Endothelial cell of umbilical vein (primary cell): ENCODE data around the gene RPL34. TPM values are rescaled to one million over a fixed set of nuclear protein-coding genes. Genes with fewer than 3 reads are reported as not detected.

Experiments
- BruUV-seq: library from RNA; stranded (reverse); fragments of 400-500 nt; replicated peaks from 2 replicates; lab custom pipeline; 2021; lab: Mats Ljungman, UMichigan
- CTCF ChIA-PET: fragments of 300-600, 350-600 bp; sonication (Branson Sonifier 250); formaldehyde crosslinking; loops from one replicate; lab custom pipeline; 2021; ENCODE audit warnings: antibody characterized with exemption, inconsistent platforms; lab: Charles Lee
- POLR2A ChIA-PET: fragments of 300-600, 350-600 bp; sonication (Branson Sonifier 250); formaldehyde crosslinking; loops from one replicate; lab custom pipeline; 2021; ENCODE audit warnings: antibody characterized with exemption, inconsistent platforms; lab: Charles Lee
- DNase-seq: peaks from one replicate; pipeline ENCODE4 v3.0.0-alpha.2; 2011; ENCODE audit warnings: low read depth, low spot score
- FAIRE-seq: peaks from 2 replicates; lab custom pipeline; 2011; peaks lifted over from hg19 to GRCh38; lab: Jason Lieb, UNC
- H2AFZ ChIP-seq: 2 replicates; pipeline ENCODE4 v1.6.0; 2012; ENCODE audit warnings: low read depth, low read length, control low read depth, inconsistent platforms
- H3K27ac ChIP-seq: 2 replicates; pipeline ENCODE4 v1.5.1; 2011; ENCODE audit warnings: low read depth, mild to moderate bottlenecking, control low read depth, low read length, moderate library complexity; ENCODE audit not compliant: insufficient read depth
- H3K27me3 ChIP-seq, 2 experiments: 2 replicates each; pipeline versions ENCODE4 v1.6.0 to v1.6.1; 2011; ENCODE audit warnings: low read length in 2 of 2, mixed read lengths in 1 of 2; ENCODE audit not compliant: control insufficient read depth in 2 of 2, insufficient read depth in 2 of 2
- H3K36me3 ChIP-seq, 2 experiments: 2 replicates in 1 of 2; 3 replicates in 1 of 2; pipeline ENCODE4 v1.5.1; 2011; ENCODE audit warnings: low read length in 2 of 2, mild to moderate bottlenecking in 1 of 2, moderate library complexity in 1 of 2; ENCODE audit not compliant: control insufficient read depth in 2 of 2, insufficient read depth in 2 of 2; ENCODE audit errors: extremely low read depth in 1 of 2
- H3K4me1 ChIP-seq: 3 replicates; pipeline ENCODE4 v1.5.1; 2011; ENCODE audit warnings: mild to moderate bottlenecking, low read length; ENCODE audit not compliant: control insufficient read depth, insufficient read depth; ENCODE audit errors: extremely low read depth
- H3K4me2 ChIP-seq: 2 replicates; pipeline ENCODE4 v1.6.1; 2011; ENCODE audit warnings: low read length, control low read depth, mixed read lengths; ENCODE audit not compliant: insufficient read depth
- H3K4me3 ChIP-seq, 3 experiments: fragments of 200-600 bp in 1 of 3; sonication (generic), shearing (Covaris generic) in 1 of 3; replicated peaks in 1 of 3; 2 replicates each; pipeline ENCODE4 v1.5.1; 2011 to 2016; ENCODE audit warnings: control low read depth in 3 of 3, low read length in 3 of 3, mild to moderate bottlenecking in 2 of 3, inconsistent platforms in 1 of 3, low read depth in 1 of 3, moderate library complexity in 1 of 3; ENCODE audit not compliant: insufficient read depth in 1 of 3
- H3K79me2 ChIP-seq: 2 replicates; pipeline ENCODE4 v1.6.0; 2012; ENCODE audit warnings: low read length, inconsistent platforms; ENCODE audit not compliant: control insufficient read depth, insufficient read depth
- H3K9ac ChIP-seq: replicated peaks from 2 replicates; pipeline ENCODE3; 2011; ENCODE audit warnings: low read length, control low read depth; ENCODE audit not compliant: insufficient read depth; ENCODE audit errors: extremely low read depth
- H3K9me1 ChIP-seq: replicated peaks from 3 replicates; pipeline ENCODE4 v1.6.0; 2011; ENCODE audit warnings: mild to moderate bottlenecking, low read length; ENCODE audit not compliant: control insufficient read depth, insufficient read depth; ENCODE audit errors: extremely low read depth
- H3K9me3 ChIP-seq: replicated peaks from 2 replicates; pipeline ENCODE4 v1.5.1; 2012; ENCODE audit warnings: low read length, inconsistent platforms; ENCODE audit not compliant: control insufficient read depth, insufficient read depth
- H4K20me1 ChIP-seq: replicated peaks from 2 replicates; pipeline ENCODE3; 2011; ENCODE audit warnings: mild to moderate bottlenecking, low read length; ENCODE audit not compliant: control insufficient read depth, insufficient read depth; ENCODE audit errors: extremely low read depth
- EZH2 ChIP-seq: IDR thresholded peaks from 2 replicates; pipeline ENCODE4 v1.6.1; 2012; ENCODE audit warnings: borderline replicate concordance, low read depth, mild to moderate bottlenecking, moderate library complexity, low read length, inconsistent platforms; ENCODE audit not compliant: severe bottlenecking
- JUN ChIP-seq: IDR thresholded peaks from 2 replicates; pipeline ENCODE4 v1.6.1; 2011; ENCODE audit warnings: borderline replicate concordance, low read depth; ENCODE audit not compliant: insufficient read length, insufficient read depth
- POLR2A ChIP-seq: IDR thresholded peaks from 2 replicates; pipeline ENCODE4 v1.6.1; 2012; ENCODE audit warnings: low read depth, mild to moderate bottlenecking, control low read depth, low read length
- dilution Hi-C: fragments of 300-500 bp; cut with MboI; formaldehyde crosslinking; loops from one replicate; pipeline ENCODE4 v1.15.0; 2019; ENCODE audit warnings: low sequenced_read_pairs; ENCODE audit not compliant: extremely low pct_ligation_motif_present
- intact Hi-C: fragments of 100-400 bp; cut with micrococcal nuclease; formaldehyde crosslinking; loops from one replicate; pipeline ENCODE4 v1.10.0; 2022
- polyA plus RNA-seq, 4 experiments: library from polyadenylated mRNA; depleted of rRNA in 3 of 4; stranded (reverse) in 3 of 4; unstranded in 1 of 4; fragments of >200 nt; gene quantifications; 2 replicates each; pipeline versions ENCODE4 v1.2.1 to v1.2.3, GENCODE V29; 2011 to 2012; ENCODE audit warnings: missing spikeins in 1 of 4
- total RNA-seq: library from RNA; stranded (reverse); gene quantifications from 2 replicates; pipeline ENCODE4 v1.2.3, GENCODE V29; 2021
- TF ChIP-seq, protein P1 (sequence below), 2 donors: IDR thresholded peaks; 1 replicate in 1 of 2; 2 replicates in 1 of 2; pipeline ENCODE4 v1.5.1; 2011; ENCODE audit warnings: low read length in 2 of 2, mild to moderate bottlenecking in 2 of 2, moderate library complexity in 2 of 2, control low read depth in 1 of 2, inconsistent platforms in 1 of 2, low read depth in 1 of 2; ENCODE audit not compliant: insufficient read depth in 1 of 2; ENCODE audit errors: extremely low read depth in 1 of 2

RPL34 gene
- total and polyA plus RNA-seq, 2 donors (not counting 3 experiments of a cell fraction or from before 2014, with no cell fraction given): 1,114 to 2,397 TPM

GRCh38 chr4:108651014-108651791 lies 30.8 kb downstream of the RPL34 start:
- Histone ChIP-seq H3K27ac (peak overlapping the region; percentile 88), H3K9me1 (no peaks in the 10 kb centered on the region), H3K36me3 (no peaks in the 10 kb centered on the region), H3K79me2 (peaks cover 55% of the 10 kb centered on the region), H3K4me1 (peaks cover 13% of the 10 kb centered on the region), H2AFZ (peak overlapping the region; percentile 61), H3K4me3 (peak overlapping the region; percentile 95 to 99 (median 96)), H3K4me2 (peak overlapping the region; percentile 92), H3K27me3 (no peaks in the 10 kb centered on the region), H3K9me3 (no peaks in the 10 kb centered on the region), H3K9ac (peak overlapping the region; percentile 100), H4K20me1 (no peaks in the 10 kb centered on the region)
- FAIRE-seq (peak; percentile 69), DNase-seq (peak; percentile 66)
- CTCF ChIA-PET: interaction anchor here (1.0 to 2.5 kb wide), 2 partner anchors 20 to 31 kb away, joined by 3 to 9 read pairs; partner anchors contain the start of gene RPL34
- intact Hi-C loops: loop anchor here (5.0 kb wide), 1 partner anchor 1881 kb away; no protein-coding TSS in a partner anchor
- POLR2A ChIA-PET: interaction anchor here (1.6 to 1.9 kb wide), 2 partner anchors 27 to 31 kb away, joined by 6 to 11 read pairs; partner anchors contain the start of gene RPL34
- BruUV-seq: no TSS peak
- no peak for TF ChIP-seq EZH2
- TF ChIP-seq, protein P1, sequence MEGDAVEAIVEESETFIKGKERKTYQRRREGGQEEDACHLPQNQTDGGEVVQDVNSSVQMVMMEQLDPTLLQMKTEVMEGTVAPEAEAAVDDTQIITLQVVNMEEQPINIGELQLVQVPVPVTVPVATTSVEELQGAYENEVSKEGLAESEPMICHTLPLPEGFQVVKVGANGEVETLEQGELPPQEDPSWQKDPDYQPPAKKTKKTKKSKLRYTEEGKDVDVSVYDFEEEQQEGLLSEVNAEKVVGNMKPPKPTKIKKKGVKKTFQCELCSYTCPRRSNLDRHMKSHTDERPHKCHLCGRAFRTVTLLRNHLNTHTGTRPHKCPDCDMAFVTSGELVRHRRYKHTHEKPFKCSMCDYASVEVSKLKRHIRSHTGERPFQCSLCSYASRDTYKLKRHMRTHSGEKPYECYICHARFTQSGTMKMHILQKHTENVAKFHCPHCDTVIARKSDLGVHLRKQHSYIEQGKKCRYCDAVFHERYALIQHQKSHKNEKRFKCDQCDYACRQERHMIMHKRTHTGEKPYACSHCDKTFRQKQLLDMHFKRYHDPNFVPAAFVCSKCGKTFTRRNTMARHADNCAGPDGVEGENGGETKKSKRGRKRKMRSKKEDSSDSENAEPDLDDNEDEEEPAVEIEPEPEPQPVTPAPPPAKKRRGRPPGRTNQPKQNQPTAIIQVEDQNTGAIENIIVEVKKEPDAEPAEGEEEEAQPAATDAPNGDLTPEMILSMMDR (IDR thresholded peaks at IDR 0.05; ENCODE audit: extremely low read depth in 1 of 2, insufficient read depth in 1 of 2, low read depth in 1 of 2, low read length in 2 of 2): no peak
- dilution Hi-C loops: no loop called here

DNA sequence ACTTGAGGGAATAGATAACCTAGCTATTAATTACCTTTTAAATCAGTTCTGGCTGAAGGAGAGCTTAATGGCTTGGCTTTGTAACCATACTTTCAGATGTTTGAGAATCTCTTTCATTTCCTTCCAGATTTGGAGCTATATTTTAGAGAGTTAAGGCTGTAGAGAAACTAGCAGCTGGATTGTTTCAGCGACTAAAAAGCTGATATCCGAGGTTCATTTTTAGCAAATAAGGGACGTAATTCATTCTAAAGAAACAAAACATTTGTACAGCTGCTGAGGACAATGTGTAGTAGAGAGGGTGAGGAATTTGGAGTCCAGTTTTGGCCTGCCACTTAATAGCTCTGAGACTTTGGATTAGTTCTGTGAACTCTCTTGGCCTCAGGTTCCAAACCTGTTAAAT lies 42.3 kb downstream of the RPL34 start:
- no peak for FAIRE-seq
- POLR2A ChIA-PET: no interaction called here
- H4K20me1 ChIP-seq: peaks cover 7% of the 10 kb centered on the region

More for the DNA sequence above, 42.3 kb downstream of the RPL34 start:
- peaks cover 19 to 20% of the 10 kb centered on the region in 2 experiments for H3K36me3 ChIP-seq
- DNase-seq: no peak
- no TSS peak for BruUV-seq
- no peaks in the 10 kb centered on the region for H3K4me1 ChIP-seq
- H3K9ac ChIP-seq: no peak overlapping the region
- peaks cover 28% of the 10 kb centered on the region for H3K79me2 ChIP-seq
- CTCF ChIA-PET: no interaction called here
- H3K9me1 ChIP-seq: peaks cover 3% of the 10 kb centered on the region
- TF ChIP-seq POLR2A (no peak), JUN (no peak)
- H3K9me3 ChIP-seq: no peaks in the 10 kb centered on the region
- dilution Hi-C loops: no loop called here
- no peak overlapping the region for H3K4me2 ChIP-seq
- H2AFZ ChIP-seq: no peak overlapping the region
- H3K27ac ChIP-seq: no peak overlapping the region
- no peak overlapping the region for H3K4me3 ChIP-seq
- no peaks in the 10 kb centered on the region for H3K27me3 ChIP-seq
- intact Hi-C loops: no loop called here
